ENCODE measurements around the gene KRTAP9-6.
"Not testable (repeated sequence)": the region's sequence is repeated elsewhere in the genome, so short reads cannot be mapped to it uniquely, and the experiment has no call there.

KRTAP9-6 gene

GRCh38 chr17:41271858-41272257 lies 6.7 kb downstream of the KRTAP9-6 start:
- DNase-seq: no peak

GRCh38 chr17:41275648-41276190 lies 10.5 kb downstream of the KRTAP9-6 start, which contains the start of gene KRTAP9-7:
Gene KRTAP9-7 (plus strand): TSS chr17:41275698. CDS start chr17:41275698, 0 bp downstream.
- DNase-seq: not testable (repeated sequence)

GRCh38 chr17:41278176-41278955 lies 13.2 kb downstream of the KRTAP9-6 start:
- no peak for DNase-seq

GRCh38 chr17:41284043-41284442 lies 18.9 kb downstream of the KRTAP9-6 start:
- DNase-seq: no peak

GRCh38 chr17:41284546-41284945 lies 19.4 kb downstream of the KRTAP9-6 start:
- DNase-seq: no peak

GRCh38 chr17:41287050-41287449 lies 21.9 kb downstream of the KRTAP9-6 start:
- DNase-seq: no peak

GRCh38 chr17:41294016-41294415 lies 28.8 kb downstream of the KRTAP9-6 start:
- DNase-seq: no peak

- DNase-seq: no peak
These were observed 31.7 kb downstream of the KRTAP9-6 start for GRCh38 chr17:41296846-41297245.

- DNase-seq: no peak
These were observed 33.4 kb downstream of the KRTAP9-6 start for GRCh38 chr17:41298458-41299135.

- DNase-seq: no peak
These were observed 36.1 kb downstream of the KRTAP9-6 start for GRCh38 chr17:41301204-41301790.

GRCh38 chr17:41301916-41302901 lies 37.0 kb downstream of the KRTAP9-6 start, which contains the start of gene KRTAP29-1:
Gene KRTAP29-1 (minus strand): TSS chr17:41302851. CDS start chr17:41302851, 0 bp downstream.
- DNase-seq: no peak

- DNase-seq: no peak
These were observed 37.8 kb downstream of the KRTAP9-6 start for GRCh38 chr17:41302981-41303380.

- no peak for DNase-seq
These were observed 38.9 kb downstream of the KRTAP9-6 start for GRCh38 chr17:41304091-41304490.

- DNase-seq: no peak
These were observed 42.5 kb downstream of the KRTAP9-6 start for GRCh38 chr17:41307647-41308046.

GRCh38 chr17:41308251-41308917 lies 43.2 kb downstream of the KRTAP9-6 start:
- no peak for DNase-seq

GRCh38 chr17:41308918-41309359 lies 43.8 kb downstream of the KRTAP9-6 start, which contains the start of gene KRTAP16-1:
Gene KRTAP16-1 (minus strand): TSS chr17:41309309. CDS start chr17:41309253, 56 bp downstream.
- no peak for DNase-seq

GRCh38 chr17:41311111-41311510 lies 45.9 kb downstream of the KRTAP9-6 start:
- no peak for DNase-seq

- DNase-seq: no peak
These were observed 50.1 kb downstream of the KRTAP9-6 start, which contains the start of gene KRTAP17-1 for GRCh38 chr17:41315204-41315794. Gene KRTAP17-1 (minus strand): TSS chr17:41315710. CDS start chr17:41315650, 60 bp downstream.
